ENCODE measurements around the gene FBXO24. TPM values are rescaled to one million over a fixed set of nuclear protein-coding genes. Genes with fewer than 3 reads are reported as not detected.

Gene FBXO24
- total RNA-seq, 4 donors from 2014 or later: 2.9 to 4.9 TPM; not detected in 2

GRCh38 chr7:100604028-100604975 is 18.2 kb downstream of the FBXO24 start:
- Histone ChIP-seq H3K4me3 (peak overlapping the region; percentile 53 to 79), H3K27ac (peak overlapping the region; percentile 83 to 94), H3K27me3 (no peaks in the 10 kb centered on the region), H3K4me1 (peaks cover 0 to 11% of the 10 kb centered on the region in 2 donors), H3K9me3 (no peaks in the 10 kb centered on the region), H3K36me3 (no peaks in the 10 kb centered on the region)
- intact Hi-C loops (cut with DNase I; ENCODE audit: low total_unique reads): no loop called here
- TF ChIP-seq POLR2A (IDR thresholded peaks at IDR 0.05): peak; percentile 30 to 75
- TF ChIP-seq, protein P1, sequence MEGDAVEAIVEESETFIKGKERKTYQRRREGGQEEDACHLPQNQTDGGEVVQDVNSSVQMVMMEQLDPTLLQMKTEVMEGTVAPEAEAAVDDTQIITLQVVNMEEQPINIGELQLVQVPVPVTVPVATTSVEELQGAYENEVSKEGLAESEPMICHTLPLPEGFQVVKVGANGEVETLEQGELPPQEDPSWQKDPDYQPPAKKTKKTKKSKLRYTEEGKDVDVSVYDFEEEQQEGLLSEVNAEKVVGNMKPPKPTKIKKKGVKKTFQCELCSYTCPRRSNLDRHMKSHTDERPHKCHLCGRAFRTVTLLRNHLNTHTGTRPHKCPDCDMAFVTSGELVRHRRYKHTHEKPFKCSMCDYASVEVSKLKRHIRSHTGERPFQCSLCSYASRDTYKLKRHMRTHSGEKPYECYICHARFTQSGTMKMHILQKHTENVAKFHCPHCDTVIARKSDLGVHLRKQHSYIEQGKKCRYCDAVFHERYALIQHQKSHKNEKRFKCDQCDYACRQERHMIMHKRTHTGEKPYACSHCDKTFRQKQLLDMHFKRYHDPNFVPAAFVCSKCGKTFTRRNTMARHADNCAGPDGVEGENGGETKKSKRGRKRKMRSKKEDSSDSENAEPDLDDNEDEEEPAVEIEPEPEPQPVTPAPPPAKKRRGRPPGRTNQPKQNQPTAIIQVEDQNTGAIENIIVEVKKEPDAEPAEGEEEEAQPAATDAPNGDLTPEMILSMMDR (IDR thresholded peaks at IDR 0.05): peak; percentile 30 to 58 (median 46)
- DNase-seq: peak; percentile 82 to 85

DNA sequence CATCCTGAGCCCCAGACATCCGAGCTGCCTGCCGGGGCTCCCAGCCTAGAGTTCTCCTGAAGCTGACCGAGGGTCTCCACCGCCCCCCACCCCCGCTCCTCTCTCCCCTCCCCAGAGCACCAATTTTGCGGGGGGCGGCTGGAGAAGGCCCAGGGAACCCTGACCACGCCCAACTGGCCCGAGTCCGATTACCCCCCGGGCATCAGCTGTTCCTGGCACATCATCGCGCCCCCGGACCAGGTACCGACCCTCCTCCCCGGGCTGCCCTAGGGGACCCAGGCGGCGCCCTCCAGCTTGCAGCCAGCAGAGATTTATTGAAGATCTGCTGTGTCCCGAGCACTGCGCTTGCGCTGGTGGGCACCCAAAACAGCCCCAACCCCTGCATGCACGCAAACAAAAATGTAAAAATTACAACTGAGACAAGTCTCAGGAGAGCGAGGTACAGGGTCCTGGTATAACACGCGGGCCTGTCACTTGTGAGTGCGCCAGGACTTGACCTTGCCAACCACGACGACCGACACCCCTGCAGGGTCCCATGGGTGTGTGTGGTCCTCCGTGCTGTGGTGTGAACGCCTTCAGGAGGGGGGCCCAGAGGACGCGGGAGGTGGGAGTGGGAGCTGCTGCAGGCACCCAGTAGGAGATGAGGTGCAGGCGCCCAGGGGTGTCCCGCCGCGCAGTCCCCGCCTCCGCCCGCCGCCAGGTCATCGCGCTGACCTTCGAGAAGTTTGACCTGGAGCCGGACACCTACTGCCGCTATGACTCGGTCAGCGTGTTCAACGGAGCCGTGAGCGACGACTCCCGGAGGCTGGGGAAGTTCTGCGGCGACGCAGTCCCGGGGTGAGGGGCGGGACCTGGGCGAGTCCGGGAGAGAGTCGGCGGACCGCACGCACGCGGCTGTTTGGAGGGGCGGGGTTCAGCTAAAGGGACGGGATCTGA is 19.1 kb downstream of the FBXO24 start:
- Histone ChIP-seq H3K4me1 (peaks cover 0 to 11% of the 10 kb centered on the region in 2 donors), H3K27ac (peak overlapping the region; percentile 83 to 94)

DNA sequence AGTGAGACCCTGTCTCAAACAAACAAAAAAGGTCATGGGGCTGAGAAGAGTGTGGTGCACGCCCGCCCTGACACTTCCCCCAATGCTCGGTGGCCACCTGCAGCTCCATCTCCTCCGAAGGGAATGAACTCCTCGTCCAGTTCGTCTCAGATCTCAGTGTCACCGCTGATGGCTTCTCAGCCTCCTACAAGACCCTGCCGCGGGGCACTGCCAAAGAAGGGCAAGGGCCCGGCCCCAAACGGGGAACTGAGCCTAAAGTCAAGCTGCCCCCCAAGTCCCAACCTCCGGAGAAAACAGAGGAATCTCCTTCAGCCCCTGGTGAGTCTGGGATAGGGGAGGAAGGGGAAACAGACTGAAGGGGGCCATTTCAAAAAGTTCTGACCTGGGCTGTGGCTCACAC is 20.2 kb downstream of the FBXO24 start:
- Histone ChIP-seq H3K27ac (peak overlapping the region in 1 of 2 donors; percentile 94), H3K27me3 (no peaks in the 10 kb centered on the region), H3K36me3 (no peaks in the 10 kb centered on the region), H3K9me3 (no peaks in the 10 kb centered on the region), H3K4me3 (no peak overlapping the region), H3K4me1 (peaks cover 0 to 7% of the 10 kb centered on the region in 2 donors)
- intact Hi-C loops (cut with DNase I; ENCODE audit: low total_unique reads): no loop called here
- TF ChIP-seq POLR2A (IDR thresholded peaks at IDR 0.05): no peak
- TF ChIP-seq, protein P1 (IDR thresholded peaks at IDR 0.05): no peak
- DNase-seq: no peak

More for the DNA sequence above, 19.1 kb downstream of the FBXO24 start:
- peak overlapping the region; percentile 53 to 79 for H3K4me3 ChIP-seq
- no peaks in the 10 kb centered on the region for H3K9me3 ChIP-seq
- intact Hi-C loops (cut with DNase I; ENCODE audit: low total_unique reads): no loop called here
- no peaks in the 10 kb centered on the region for H3K36me3 ChIP-seq
- H3K27me3 ChIP-seq: no peaks in the 10 kb centered on the region
- peak; percentile 37 to 55 for DNase-seq
- TF ChIP-seq, protein P1 (IDR thresholded peaks at IDR 0.05): no peak
- peak in 1 of 2 donors; percentile 23 for TF ChIP-seq POLR2A (IDR thresholded peaks at IDR 0.05)

DNA sequence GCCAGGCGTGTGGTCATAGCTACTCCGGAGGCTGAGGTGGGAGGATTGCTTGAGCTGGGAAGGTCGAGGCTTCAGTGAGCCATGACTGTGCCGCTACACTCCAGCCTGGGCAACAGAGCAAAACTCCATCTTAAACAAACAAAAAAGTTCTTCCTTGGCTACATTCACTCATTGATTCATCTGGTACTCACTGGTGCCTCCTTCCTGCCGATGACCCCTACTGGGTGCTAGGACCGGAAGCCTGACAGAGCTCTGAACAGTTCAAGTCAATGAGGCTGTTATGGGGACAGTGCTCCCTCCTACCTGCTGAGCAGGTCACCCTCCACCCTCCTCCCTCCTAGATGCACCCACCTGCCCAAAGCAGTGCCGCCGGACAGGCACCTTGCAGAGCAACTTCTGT is 21.0 kb downstream of the FBXO24 start:
- intact Hi-C loops (cut with DNase I; ENCODE audit: low total_unique reads): no loop called here
- H3K4me1 ChIP-seq: peaks cover 0 to 7% of the 10 kb centered on the region in 2 donors

More for the DNA sequence above, 21.0 kb downstream of the FBXO24 start:
- H3K27ac ChIP-seq: no peak overlapping the region
- H3K27me3 ChIP-seq: no peaks in the 10 kb centered on the region
- H3K9me3 ChIP-seq: no peaks in the 10 kb centered on the region
- DNase-seq: no peak
- TF ChIP-seq POLR2A (IDR thresholded peaks at IDR 0.05): no peak
- TF ChIP-seq, protein P1 (IDR thresholded peaks at IDR 0.05): no peak
- H3K4me3 ChIP-seq: no peak overlapping the region
- no peaks in the 10 kb centered on the region for H3K36me3 ChIP-seq
